Astrocyte (in vitro differentiated cells and primary cell): ENCODE results near the gene CHD5. TPM values are rescaled to one million over a fixed set of nuclear protein-coding genes. Genes with fewer than 3 reads are reported as not detected.

Experiments
- DNase-seq: peaks from one replicate; pipeline ENCODE4 v3.0.0-alpha.2; 2010; ENCODE audit warnings: low read depth
- FAIRE-seq: peaks from 2 replicates; lab custom pipeline; 2011; peaks lifted over from hg19 to GRCh38; lab: Jason Lieb, UNC
- H2AFZ ChIP-seq: 2 replicates; pipeline ENCODE4 v1.6.0; 2012; ENCODE audit warnings: low read depth, low read length, inconsistent platforms
- H3K27ac ChIP-seq: 2 replicates; pipeline ENCODE4 v1.5.1; 2011; ENCODE audit warnings: low read depth, low read length, inconsistent platforms
- H3K27me3 ChIP-seq: 2 replicates; pipeline ENCODE4 v1.6.0; 2011; ENCODE audit warnings: low read length, inconsistent platforms; ENCODE audit not compliant: insufficient read depth
- H3K36me3 ChIP-seq: 2 replicates; pipeline ENCODE4 v1.5.1; 2011; ENCODE audit warnings: low read length, inconsistent platforms; ENCODE audit not compliant: insufficient read depth
- H3K4me1 ChIP-seq: 2 replicates; pipeline ENCODE4 v1.5.1; 2011; ENCODE audit warnings: low read length, inconsistent platforms; ENCODE audit not compliant: insufficient read depth
- H3K4me2 ChIP-seq: 2 replicates; pipeline ENCODE4 v1.6.0; 2012; ENCODE audit warnings: low read length, inconsistent platforms
- H3K4me3 ChIP-seq: 2 replicates; pipeline ENCODE4 v1.5.1; 2011; ENCODE audit warnings: low read depth, mild to moderate bottlenecking, low read length, inconsistent platforms; ENCODE audit not compliant: insufficient read depth
- H3K79me2 ChIP-seq: 2 replicates; pipeline ENCODE4 v1.6.0; 2012; ENCODE audit warnings: mild to moderate bottlenecking, low read length, inconsistent platforms; ENCODE audit not compliant: insufficient read depth
- H3K9ac ChIP-seq: 2 replicates; pipeline ENCODE4 v1.6.0; 2012; ENCODE audit warnings: mild to moderate bottlenecking, low read length, inconsistent platforms
- H3K9me3 ChIP-seq: 2 replicates; pipeline ENCODE4 v1.5.1; 2012; ENCODE audit warnings: low read depth, mild to moderate bottlenecking, low read length, inconsistent platforms; ENCODE audit not compliant: insufficient read depth
- H4K20me1 ChIP-seq: 2 replicates; pipeline ENCODE4 v1.6.0; 2012; ENCODE audit warnings: low read length, inconsistent platforms; ENCODE audit not compliant: insufficient read depth
- H3K27ac Mint-ChIP-seq: one replicate; pipeline ENCODE4 v1.8.0; 2021; ENCODE audit warnings: mild to moderate bottlenecking, mixed read lengths; ENCODE audit not compliant: unreplicated experiment
- H3K27me3 Mint-ChIP-seq: one replicate; pipeline ENCODE4 v1.8.0; 2021; ENCODE audit warnings: low read depth, mixed read lengths; ENCODE audit not compliant: unreplicated experiment
- H3K36me3 Mint-ChIP-seq: one replicate; pipeline ENCODE4 v1.8.0; 2021; ENCODE audit warnings: low read depth, mixed read lengths; ENCODE audit not compliant: unreplicated experiment
- H3K4me1 Mint-ChIP-seq: one replicate; pipeline ENCODE4 v1.8.0; 2021; ENCODE audit warnings: low read depth, mixed read lengths; ENCODE audit not compliant: unreplicated experiment
- H3K4me3 Mint-ChIP-seq: one replicate; pipeline ENCODE4 v1.8.0; 2021; ENCODE audit warnings: mild to moderate bottlenecking, moderate library complexity, mixed read lengths; ENCODE audit not compliant: unreplicated experiment
- H3K9me3 Mint-ChIP-seq: one replicate; pipeline ENCODE4 v1.8.0; 2021; ENCODE audit warnings: mild to moderate bottlenecking, mixed read lengths; ENCODE audit not compliant: unreplicated experiment
- EZH2 ChIP-seq: IDR thresholded peaks from 2 replicates; pipeline ENCODE4 v1.6.1; 2012; ENCODE audit warnings: mild to moderate bottlenecking, low read length, inconsistent platforms; ENCODE audit not compliant: insufficient read depth
- total RNA-seq: library from RNA; stranded (reverse); gene quantifications from 2 replicates; pipeline ENCODE4 v1.2.1, GENCODE V29; 2021
- TF ChIP-seq, protein P1 (sequence below): IDR thresholded peaks from 2 replicates; pipeline ENCODE4 v1.5.1; 2011; ENCODE audit warnings: low read depth, mild to moderate bottlenecking, inconsistent platforms, low read length, moderate library complexity; ENCODE audit not compliant: insufficient read depth

Gene CHD5
- total RNA-seq, 1 donor from 2014 or later, result 0.18 TPM

DNA sequence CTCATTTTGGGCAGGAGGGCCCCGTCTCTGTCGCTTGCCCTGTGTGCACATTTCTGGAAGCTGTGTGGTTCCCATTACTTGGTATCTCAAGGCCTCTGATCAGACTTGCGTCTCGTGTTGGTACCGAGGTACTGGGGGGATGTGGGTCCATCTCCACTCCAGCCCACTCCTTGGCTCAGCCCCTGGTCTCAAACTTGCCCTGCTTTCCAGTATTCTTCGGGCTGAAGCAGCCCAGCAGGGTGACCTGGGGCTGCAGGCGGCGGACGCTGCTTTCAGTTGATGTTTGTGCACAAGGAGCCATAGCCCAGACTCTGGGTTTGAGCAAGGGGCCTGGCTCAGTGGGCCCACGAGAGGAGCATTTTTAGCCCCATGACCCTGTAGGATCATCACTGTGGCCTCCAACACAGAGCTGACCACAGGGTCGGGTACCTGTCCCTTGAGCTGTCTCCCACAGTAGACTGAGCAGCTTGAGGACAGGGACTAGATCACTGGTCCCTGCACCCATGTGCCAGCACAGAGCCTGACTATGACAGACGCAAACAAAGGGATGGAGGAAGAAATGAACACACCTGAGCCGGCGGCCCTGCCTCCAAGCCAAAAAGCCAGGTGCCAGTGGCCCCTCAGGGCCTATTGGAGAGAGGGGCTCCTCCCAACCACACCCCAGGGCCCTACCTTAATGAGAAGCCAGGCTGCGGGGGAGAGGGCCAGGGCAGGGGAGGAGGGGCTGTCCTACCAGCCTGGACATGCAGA is 46.8 kb downstream of the CHD5 start:
- TF ChIP-seq, protein P1, sequence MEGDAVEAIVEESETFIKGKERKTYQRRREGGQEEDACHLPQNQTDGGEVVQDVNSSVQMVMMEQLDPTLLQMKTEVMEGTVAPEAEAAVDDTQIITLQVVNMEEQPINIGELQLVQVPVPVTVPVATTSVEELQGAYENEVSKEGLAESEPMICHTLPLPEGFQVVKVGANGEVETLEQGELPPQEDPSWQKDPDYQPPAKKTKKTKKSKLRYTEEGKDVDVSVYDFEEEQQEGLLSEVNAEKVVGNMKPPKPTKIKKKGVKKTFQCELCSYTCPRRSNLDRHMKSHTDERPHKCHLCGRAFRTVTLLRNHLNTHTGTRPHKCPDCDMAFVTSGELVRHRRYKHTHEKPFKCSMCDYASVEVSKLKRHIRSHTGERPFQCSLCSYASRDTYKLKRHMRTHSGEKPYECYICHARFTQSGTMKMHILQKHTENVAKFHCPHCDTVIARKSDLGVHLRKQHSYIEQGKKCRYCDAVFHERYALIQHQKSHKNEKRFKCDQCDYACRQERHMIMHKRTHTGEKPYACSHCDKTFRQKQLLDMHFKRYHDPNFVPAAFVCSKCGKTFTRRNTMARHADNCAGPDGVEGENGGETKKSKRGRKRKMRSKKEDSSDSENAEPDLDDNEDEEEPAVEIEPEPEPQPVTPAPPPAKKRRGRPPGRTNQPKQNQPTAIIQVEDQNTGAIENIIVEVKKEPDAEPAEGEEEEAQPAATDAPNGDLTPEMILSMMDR, result no peak
- no peak for TF ChIP-seq EZH2
- Mint-ChIP-seq H3K27me3 (peaks cover 52% of the 10 kb centered on the region), H3K4me1 (no peaks in the 10 kb centered on the region), H3K27ac (no peak overlapping the region), H3K9me3 (peaks cover 17% of the 10 kb centered on the region), H3K36me3 (no peaks in the 10 kb centered on the region), H3K4me3 (peak overlapping the region; percentile 40)
- Histone ChIP-seq H3K36me3 (no peaks in the 10 kb centered on the region), H2AFZ (no peak overlapping the region), H3K4me2 (no peak overlapping the region), H3K4me1 (no peaks in the 10 kb centered on the region), H3K79me2 (no peaks in the 10 kb centered on the region), H3K9ac (no peak overlapping the region), H3K9me3 (peaks cover 8% of the 10 kb centered on the region), H3K27ac (no peak overlapping the region), H3K27me3 (no peaks in the 10 kb centered on the region), H4K20me1 (no peaks in the 10 kb centered on the region), H3K4me3 (no peak overlapping the region)
- FAIRE-seq (no peak), DNase-seq (no peak)

DNA sequence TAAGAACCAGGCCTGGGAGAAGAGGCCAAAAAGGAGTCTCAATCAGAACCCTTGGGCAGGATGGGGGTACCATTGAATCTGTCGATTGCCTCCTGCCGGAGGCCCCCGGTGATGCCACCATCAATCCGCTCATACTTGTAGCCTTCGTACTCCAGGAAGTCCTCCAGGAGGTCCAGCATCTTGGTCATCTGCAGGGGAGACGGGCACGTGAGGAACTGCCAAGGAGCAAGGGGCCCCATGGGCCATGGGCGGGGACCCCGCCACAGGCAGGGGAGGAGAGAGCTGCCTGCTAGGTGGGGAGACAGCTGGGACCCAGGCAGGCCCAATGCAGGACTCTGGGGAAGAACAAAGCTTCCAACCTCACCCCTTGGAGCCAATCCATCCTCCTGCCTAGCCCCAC is 48.6 kb downstream of the CHD5 start:
- H3K4me3 ChIP-seq, result no peak overlapping the region
- no peak overlapping the region for H3K9ac ChIP-seq
- no peaks in the 10 kb centered on the region for H3K27me3 ChIP-seq
- Mint-ChIP-seq H3K27me3 (peaks cover 50% of the 10 kb centered on the region), H3K36me3 (no peaks in the 10 kb centered on the region), H3K27ac (no peak overlapping the region), H3K9me3 (peaks cover 23% of the 10 kb centered on the region), H3K4me1 (no peaks in the 10 kb centered on the region), H3K4me3 (no peak overlapping the region)
- TF ChIP-seq, protein P1, result no peak
- TF ChIP-seq EZH2, result no peak
- no peaks in the 10 kb centered on the region for H4K20me1 ChIP-seq
- peaks cover 8% of the 10 kb centered on the region for H3K9me3 ChIP-seq
- DNase-seq (no peak), FAIRE-seq (no peak)
- no peak overlapping the region for H3K27ac ChIP-seq
- H2AFZ ChIP-seq, result no peak overlapping the region
- no peaks in the 10 kb centered on the region for H3K79me2 ChIP-seq
- H3K4me2 ChIP-seq, result no peak overlapping the region
- no peaks in the 10 kb centered on the region for H3K36me3 ChIP-seq
- H3K4me1 ChIP-seq, result no peaks in the 10 kb centered on the region

DNA sequence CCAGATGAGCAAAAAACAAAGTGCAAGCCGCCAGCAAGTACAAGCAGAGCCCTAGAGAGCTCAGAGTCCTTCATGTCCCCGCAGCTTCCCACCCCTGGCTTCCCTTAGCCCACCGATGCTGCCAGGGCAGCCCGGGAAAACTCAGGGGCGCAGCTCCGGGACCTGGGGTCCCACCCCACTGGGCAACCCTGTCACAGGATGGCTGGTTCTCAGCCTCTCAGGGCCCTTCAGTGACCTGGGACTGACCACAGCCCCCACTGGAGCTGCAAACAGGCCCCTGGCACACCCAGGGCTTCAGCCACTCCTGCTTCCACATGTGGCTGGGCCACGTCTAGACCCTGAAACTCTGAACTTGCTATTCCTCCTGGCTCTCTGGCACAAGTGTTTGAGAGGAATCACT is 49.5 kb downstream of the CHD5 start:
- no peak overlapping the region for H3K4me3 Mint-ChIP-seq

More for the DNA sequence above, 49.5 kb downstream of the CHD5 start:
- no peak for FAIRE-seq
- Histone ChIP-seq H3K9ac (no peak overlapping the region), H2AFZ (no peak overlapping the region), H3K9me3 (peaks cover 8% of the 10 kb centered on the region), H3K4me3 (no peak overlapping the region), H3K27me3 (no peaks in the 10 kb centered on the region), H3K4me1 (no peaks in the 10 kb centered on the region), H3K79me2 (no peaks in the 10 kb centered on the region), H4K20me1 (no peaks in the 10 kb centered on the region), H3K27ac (no peak overlapping the region), H3K4me2 (no peak overlapping the region), H3K36me3 (no peaks in the 10 kb centered on the region)
- Mint-ChIP-seq H3K4me1 (no peaks in the 10 kb centered on the region), H3K9me3 (peaks cover 23% of the 10 kb centered on the region), H3K36me3 (no peaks in the 10 kb centered on the region), H3K27me3 (peaks cover 51% of the 10 kb centered on the region), H3K27ac (no peak overlapping the region)
- DNase-seq, result no peak
- TF ChIP-seq, protein P1, result no peak
- TF ChIP-seq EZH2, result no peak
